Stomach (tissue), 19 donors: ENCODE results near the gene OR4A16. TPM values are rescaled to one million over a fixed set of nuclear protein-coding genes. Genes with fewer than 3 reads are reported as not detected.

Experiments
- DNase-seq, 2 donors: peaks; one replicate each; pipeline versions ENCODE4 v3.0.0 to v3.0.0-alpha.2; 2013 to 2019
- H3K27ac ChIP-seq, 5 donors: fragments of 200-600 bp in 4 of 5; sonication (generic) in 4 of 5; one replicate each; pipeline ENCODE4 v1.5.1; 2013 to 2019; ENCODE audit warnings: mild to moderate bottlenecking in 1 of 5, moderate library complexity in 1 of 5
- H3K27me3 ChIP-seq, 3 donors: fragments of 200-600 bp; sonication (generic); one replicate each; pipeline ENCODE4 v1.5.1; 2017 to 2019; ENCODE audit warnings: mixed run types in 1 of 3
- H3K36me3 ChIP-seq, 4 donors: fragments of 200-600 bp; sonication (generic); 1 replicate in 3 of 4; 2 replicates in 1 of 4; pipeline ENCODE4 v1.5.1; 2016 to 2019
- H3K4me1 ChIP-seq, 4 donors: fragments of 200-600 bp; sonication (generic); one replicate each; pipeline ENCODE4 v1.5.1; 2016 to 2019
- H3K4me3 ChIP-seq, 4 donors: fragments of 200-600 bp; sonication (generic) in 3 of 4; one replicate each; pipeline ENCODE4 v1.5.1; 2016 to 2019; ENCODE audit warnings: mild to moderate bottlenecking in 1 of 4
- H3K9me3 ChIP-seq, 4 donors: fragments of 200-600 bp; sonication (generic); one replicate each; pipeline ENCODE4 v1.5.1; 2016 to 2019
- CTCF ChIP-seq, 7 experiments: fragments of 450-650 bp in 4 of 7; fragments of 200-600 bp in 3 of 7; sonication (generic) in 3 of 7; IDR thresholded peaks; one replicate each; pipeline ENCODE4 v1.5.1; 2016 to 2019; ENCODE audit warnings: antibody characterized with exemption in 7 of 7, control low read depth in 2 of 7, mild to moderate bottlenecking in 1 of 7
- EP300 ChIP-seq: sonication (generic); formaldehyde crosslinking; IDR thresholded peaks from one replicate; pipeline ENCODE4 v1.6.1; 2017; ENCODE audit warnings: antibody characterized with exemption
- POLR2A ChIP-seq, 4 donors: fragments of 450-650 bp; IDR thresholded peaks; one replicate each; pipeline ENCODE4 v1.6.1; 2016; ENCODE audit warnings: antibody characterized with exemption in 4 of 4, control low read depth in 2 of 4, mild to moderate bottlenecking in 1 of 4, moderate library complexity in 1 of 4
- POLR2AphosphoS5 ChIP-seq, 3 donors: sonication (generic); formaldehyde crosslinking; IDR thresholded peaks; one replicate each; pipeline ENCODE4 v1.6.1; 2016; ENCODE audit warnings: antibody characterized with exemption in 3 of 3
- WGBS, 5 donors: extraction: QIAGEN DNeasy Blood & Tissue Kit in 3 of 5; methylation state at CpG; one replicate each; pipeline versions ENCODE4 v1.1.5 to v1.1.7; 2013 to 2018; 5-methylcytosine and 5-hydroxymethylcytosine counted together
- intact Hi-C: fragments of 100-400 bp; cut with DNase I; formaldehyde crosslinking; loops from one replicate; pipeline ENCODE4 v1.15.1; 2023; ENCODE audit warnings: low total_unique reads
- long read RNA-seq, 10 donors: transcript quantifications; one replicate each; lab custom pipeline, GENCODE V29; 2026
- polyA plus RNA-seq, 3 donors: library from polyadenylated mRNA; stranded (reverse); fragments of 200-250 nt; gene quantifications; one replicate each; pipeline ENCODE4 v1.2.3, GENCODE V29; 2013
- total RNA-seq, 5 donors: library from RNA; depleted of rRNA; stranded (reverse); fragments of >200 nt; gene quantifications; one replicate each; pipeline versions ENCODE4 v1.1.0 to v1.2.3, GENCODE V29; 2014 to 2016
- donor health status: healthy with polysubstance abuse.
- donor health status: Bipolar disorder and iron deficiency.
- donor health status: healthy.

The OR4A16 gene
- total RNA-seq (not detected), polyA plus RNA-seq (not detected)
- long read RNA-seq, donor 1, result 0 reads
- long read RNA-seq, donor 2, result 0 reads
- long read RNA-seq, donor 3, result 0 reads
- long read RNA-seq, donor 4, result 0 reads
- long read RNA-seq, donor 5, result 0 reads
- long read RNA-seq, donor 6, result 0 reads
- long read RNA-seq, donor 7, result 0 reads
- long read RNA-seq, donor 8, result 0 reads
- long read RNA-seq, donor 9, result 0 reads
- long read RNA-seq, donor 10, result 0 reads

DNA sequence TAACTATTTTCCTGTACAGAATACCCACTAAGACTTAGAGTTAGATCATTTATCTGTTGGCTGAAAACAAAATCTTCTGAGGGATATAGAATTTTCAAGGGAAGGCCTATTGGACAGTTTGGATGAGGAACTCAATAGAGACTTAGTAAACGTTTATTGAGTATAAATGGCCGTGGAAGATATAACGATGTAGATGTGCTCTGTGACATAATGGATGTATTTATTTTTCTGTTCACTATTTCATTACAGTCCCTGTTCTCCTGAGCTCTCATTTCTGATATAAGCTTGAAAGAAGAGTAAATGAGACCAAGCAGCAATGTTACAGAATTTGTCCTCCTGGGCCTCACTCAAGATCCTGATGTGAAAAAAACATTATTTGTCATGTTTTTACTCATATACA, at the start of gene OR4A16:
Gene OR4A16, plus strand, starts transcription at position 301 of the 400 bp plus-strand sequence. Its CDS starts 0 bp downstream, at position 301.
- no peak for TF ChIP-seq CTCF (IDR thresholded peaks at IDR 0.05)
- no peak within 1 kb of the TSS for H3K27ac ChIP-seq
- WGBS, 5 donors, result 79 to 87% (median 84%) methylated on average over 3 of the region's 3 CpGs

DNA sequence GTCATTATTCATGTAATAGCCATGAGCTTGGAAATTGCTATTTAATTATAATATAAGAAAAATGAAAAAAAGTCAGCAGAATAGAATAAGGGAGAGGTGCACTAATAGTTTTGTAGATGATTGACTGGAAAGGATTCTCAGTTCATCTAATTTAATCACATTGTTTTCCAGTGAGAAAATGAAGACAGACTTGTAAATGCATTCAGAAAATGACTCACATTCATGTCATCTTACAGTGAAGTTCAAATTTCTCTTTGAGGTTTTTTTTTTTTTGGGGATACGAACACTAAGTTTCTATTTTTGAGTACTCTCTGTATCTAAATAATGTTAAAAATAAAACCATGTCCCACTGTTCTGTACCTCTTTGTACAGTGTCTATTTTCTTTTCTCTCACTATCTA, 18.5 kb upstream of the OR4A16 start:
- 70 to 80% (median 73%) methylated on average over 1 of the region's 1 CpG for WGBS, 5 donors
- no peak for DNase-seq
- Histone ChIP-seq H3K4me1 (no peaks in the 10 kb centered on the region), H3K27me3 (no peaks in the 10 kb centered on the region), H3K9me3 (peaks cover 0 to 12% (median 3%) of the 10 kb centered on the region in 4 donors), H3K27ac (no peak overlapping the region), H3K36me3 (no peaks in the 10 kb centered on the region), H3K4me3 (no peak overlapping the region)
- TF ChIP-seq POLR2AphosphoS5 (IDR thresholded peaks at IDR 0.05), result no peak
- no peak for TF ChIP-seq EP300
- no peak for TF ChIP-seq CTCF (IDR thresholded peaks at IDR 0.05)
- no peak for TF ChIP-seq POLR2A (IDR thresholded peaks at IDR 0.05)
- intact Hi-C loops, result no loop called here

More for the DNA sequence above, at the start of gene OR4A16:
- DNase-seq, result no peak
- intact Hi-C loops, result no loop called here
- no peak within 1 kb of the TSS for H3K4me3 ChIP-seq
- H3K4me1 ChIP-seq, result no peaks in the 10 kb centered on the region
- H3K9me3 ChIP-seq, result peaks cover 0 to 4% (median 1%) of the 10 kb centered on the region in 4 donors
- H3K36me3 ChIP-seq, result no peaks in the 10 kb centered on the region
- no peaks in the 10 kb centered on the region for H3K27me3 ChIP-seq

GRCh38 chr11:55345306-55345705, 2.3 kb downstream of the OR4A16 start:
- no peak overlapping the region for H3K4me3 ChIP-seq
- no peaks in the 10 kb centered on the region for H3K36me3 ChIP-seq
- no peaks in the 10 kb centered on the region for H3K4me1 ChIP-seq
- H3K9me3 ChIP-seq, result peaks cover 6 to 17% (median 8%) of the 10 kb centered on the region in 4 donors
- DNase-seq, result no peak
- 90 to 95% (median 93%) methylated on average over 1 of the region's 1 CpG for WGBS, 5 donors
- intact Hi-C loops, result no loop called here
- H3K27me3 ChIP-seq, result no peaks in the 10 kb centered on the region
- H3K27ac ChIP-seq, result no peak overlapping the region
- TF ChIP-seq POLR2A (IDR thresholded peaks at IDR 0.05) (no peak), CTCF (IDR thresholded peaks at IDR 0.05) (no peak), POLR2AphosphoS5 (IDR thresholded peaks at IDR 0.05) (no peak), EP300 (no peak)

GRCh38 chr11:55349032-55349431, 6.0 kb downstream of the OR4A16 start:
- peaks cover 3 to 13% (median 12%) of the 10 kb centered on the region in 4 donors for H3K9me3 ChIP-seq
- H3K4me1 ChIP-seq, result no peaks in the 10 kb centered on the region
- no peak for TF ChIP-seq CTCF (IDR thresholded peaks at IDR 0.05)
- no peak for TF ChIP-seq EP300
- no peak for TF ChIP-seq POLR2AphosphoS5 (IDR thresholded peaks at IDR 0.05)
- no peak for TF ChIP-seq POLR2A (IDR thresholded peaks at IDR 0.05)
- 0 to 14% (median 4%) methylated on average over 1 of the region's 1 CpG for WGBS, 5 donors
- DNase-seq, result no peak
- no peak overlapping the region for H3K27ac ChIP-seq
- intact Hi-C loops, result no loop called here
- H3K27me3 ChIP-seq, result no peaks in the 10 kb centered on the region
- no peak overlapping the region for H3K4me3 ChIP-seq
- no peaks in the 10 kb centered on the region for H3K36me3 ChIP-seq
